ENCODE data around the gene ARHGAP42.

ARHGAP42 gene

GRCh38 chr11:100730266-100730665, 43.2 kb downstream of the ARHGAP42 start:
- DNase-seq (ENCODE audit: low read depth), result peak; percentile 94
- TF ChIP-seq CTCF (IDR thresholded peaks at IDR 0.05; ENCODE audit: control insufficient read depth, insufficient read depth, low read depth, low read length, missing control alignments), result no peak
- no peak overlapping the region for H3K4me3 ChIP-seq (ENCODE audit: control insufficient read depth, low read depth, low read length)

- DNase-seq (ENCODE audit: low read depth), result no peak
- no peak for TF ChIP-seq CTCF (IDR thresholded peaks at IDR 0.05; ENCODE audit: control insufficient read depth, insufficient read depth, low read depth, low read length, missing control alignments)
- H3K4me3 ChIP-seq (ENCODE audit: control insufficient read depth, low read depth, low read length), result no peak overlapping the region
These were observed 44.4 kb downstream of the ARHGAP42 start for GRCh38 chr11:100731471-100731870.

- H3K4me3 ChIP-seq (ENCODE audit: control insufficient read depth, low read depth, low read length), result no peak overlapping the region
- no peak for TF ChIP-seq CTCF (IDR thresholded peaks at IDR 0.05; ENCODE audit: control insufficient read depth, insufficient read depth, low read depth, low read length, missing control alignments)
- no peak for DNase-seq (ENCODE audit: low read depth)
These were observed 45.9 kb downstream of the ARHGAP42 start for GRCh38 chr11:100732949-100733348.

- no peak overlapping the region for H3K4me3 ChIP-seq (ENCODE audit: control insufficient read depth, low read depth, low read length)
- TF ChIP-seq CTCF (IDR thresholded peaks at IDR 0.05; ENCODE audit: control insufficient read depth, insufficient read depth, low read depth, low read length, missing control alignments), result no peak
- DNase-seq (ENCODE audit: low read depth), result no peak
These were observed 47.8 kb downstream of the ARHGAP42 start for GRCh38 chr11:100734743-100735527.

- no peak for TF ChIP-seq CTCF (IDR thresholded peaks at IDR 0.05; ENCODE audit: control insufficient read depth, insufficient read depth, low read depth, low read length, missing control alignments)
- DNase-seq (ENCODE audit: low read depth), result peak; percentile 8
- H3K4me3 ChIP-seq (ENCODE audit: control insufficient read depth, low read depth, low read length), result no peak overlapping the region
These were observed 49.0 kb downstream of the ARHGAP42 start for GRCh38 chr11:100735949-100736675.

- no peak for DNase-seq (ENCODE audit: low read depth)
- TF ChIP-seq CTCF (IDR thresholded peaks at IDR 0.05; ENCODE audit: control insufficient read depth, insufficient read depth, low read depth, low read length, missing control alignments), result no peak
- H3K4me3 ChIP-seq (ENCODE audit: control insufficient read depth, low read depth, low read length), result no peak overlapping the region
These were observed 51.7 kb downstream of the ARHGAP42 start for GRCh38 chr11:100738701-100739270.
